Heart left ventricle (tissue), 16 donors: ENCODE measurements around the gene CDCA4. TPM values are rescaled to one million over a fixed set of nuclear protein-coding genes. Genes with fewer than 3 reads are reported as not detected.
"Not testable (repeated sequence)": the region's sequence is repeated elsewhere in the genome, so short reads cannot be mapped to it uniquely, and the experiment has no call there.

ENCODE experiments used
- ATAC-seq, 4 donors: fragments of 200-7000 bp; cut with Tn5 transposase; one replicate each; pipeline ENCODE4 v1.9.1; 2020 to 2022; ENCODE audit warnings: moderate library complexity in 4 of 4, mild to moderate bottlenecking in 3 of 4, moderate number of reproducible peaks in 1 of 4
- DNase-seq, 5 donors: peaks; one replicate each; pipeline ENCODE4 v3.0.0-alpha.2; 2020
- H3K27ac ChIP-seq, 12 donors: fragments of 200-600 bp; sonication (generic) in 4 of 12; one replicate each; pipeline versions ENCODE4 v1.5.0 to v1.8.0; 2016 to 2022; ENCODE audit warnings: mild to moderate bottlenecking in 2 of 12
- H3K27me3 ChIP-seq, 9 donors: fragments of 200-600 bp; sonication (generic) in 2 of 9; one replicate each; pipeline versions ENCODE4 v1.5.1 to v1.8.0; 2016 to 2022; ENCODE audit warnings: mild to moderate bottlenecking in 3 of 9
- H3K36me3 ChIP-seq, 9 donors: fragments of 200-600 bp; sonication (generic) in 2 of 9; one replicate each; pipeline versions ENCODE4 v1.5.0 to v1.8.0; 2018 to 2022; ENCODE audit warnings: mild to moderate bottlenecking in 2 of 9
- H3K4me1 ChIP-seq, 12 donors: fragments of 200-600 bp; sonication (generic) in 4 of 12; one replicate each; pipeline versions ENCODE4 v1.5.0 to v1.8.0; 2016 to 2022; ENCODE audit warnings: mild to moderate bottlenecking in 3 of 12
- H3K4me3 ChIP-seq, 12 donors: fragments of 200-600 bp; sonication (generic) in 4 of 12; one replicate each; pipeline versions ENCODE4 v1.5.0 to v1.8.0; 2017 to 2022; ENCODE audit warnings: mild to moderate bottlenecking in 9 of 12, moderate library complexity in 4 of 12
- H3K9me3 ChIP-seq, 12 donors: fragments of 200-600 bp; sonication (generic) in 4 of 12; one replicate each; pipeline versions ENCODE4 v1.5.0 to v1.8.0; 2016 to 2022; ENCODE audit warnings: mild to moderate bottlenecking in 1 of 12
- CTCF ChIP-seq, 12 donors: fragments of 200-600 bp; sonication (generic) in 4 of 12; IDR thresholded peaks; one replicate each; pipeline versions ENCODE4 v1.5.0 to v1.8.0; 2018 to 2022; ENCODE audit warnings: antibody characterized with exemption in 12 of 12, mild to moderate bottlenecking in 5 of 12
- POLR2A ChIP-seq, 2 donors: fragments of 450-650 bp; IDR thresholded peaks; one replicate each; pipeline ENCODE4 v1.6.1; 2017; ENCODE audit warnings: antibody characterized with exemption in 2 of 2, mild to moderate bottlenecking in 2 of 2, moderate library complexity in 2 of 2
- WGBS, 4 donors: extraction: QIAGEN DNeasy Blood & Tissue Kit in 2 of 4; methylation state at CpG; one replicate each; pipeline versions ENCODE4 v1.1.5 to v1.1.7; 2013 to 2018; 5-methylcytosine and 5-hydroxymethylcytosine counted together
- intact Hi-C, 10 donors: fragments of 100-400 bp; cut with DNase I; formaldehyde crosslinking; loops; one replicate each; pipeline versions ENCODE4 v1.11.1 to v1.14.2; 2022
- polyA plus RNA-seq, 2 donors: library from polyadenylated mRNA; stranded (reverse); fragments of 200-250 nt; gene quantifications; one replicate each; pipeline ENCODE4 v1.2.3, GENCODE V29; 2013
- total RNA-seq, 9 donors: library from RNA; depleted of rRNA in 2 of 9; stranded (reverse); fragments of >200 nt in 2 of 9; fragmentation: NEBNext Ultra II Directional in 3 of 9; extraction: Animal tissue kit (Norgen Biotek cat#: 25700) in 3 of 9; gene quantifications; one replicate each; pipeline versions ENCODE4 v1.1.0 to v1.2.4, GENCODE V29; 2016 to 2023
- donor health status: ischemic (EF 13 %, LVEDD 7.1; RV severe dilation, severe dysfunction).
- donor health status: healthy with polysubstance abuse.
- donor health status: DM: no; HTN: yes; CAD: no.
- donor health status: DM: no; HTN: no; CAD: no.
- donor health status: ischemic (EF 25% LVEDD 6.9; RV normal size, moderate dysfunction).
- donor health status: ischemic (EF 25% LVEDD 5.7; RV mildly dilated, moderate dysfunction).
- donor health status: healthy.
- donor health status: DM: yes; HTN: yes; CAD: no.
- donor health status: ischemic (EF 35%, LVEDD 5.7; RV mildly dilated, moderate dysfunction).
- donor health status: nonischemic (EF 11% LVEDD 7.7; RV severe dilation, severe dysfunction).
- donor health status: DM: yes; HTN: yes; CAD: no.
- donor health status: PGD.
- donor health status: ischemic (EF 29% LVEDD 5.4; RV normal size, mild dysfunction).
- donor health status: nonischemic (EF 23%, LVEDD 6.1; RV moderate dilation, normal function).

Gene CDCA4
- total and polyA plus RNA-seq, 11 donors: 1.4 to 6.0 (median 2.4) TPM

- ATAC-seq (peak; percentile 7 to 59 (median 41)), DNase-seq (peak in 3 of 5 donors; percentile 64 to 77 (median 68))
- WGBS, 4 donors: 60 to 75% (median 61%) methylated on average over 19 to 22 of the region's 22 CpGs
- Histone ChIP-seq H3K36me3 (no peaks in the 10 kb centered on the region), H3K27ac (peak within 1 kb of the TSS in 9 of 12 donors; percentile 38 to 95 (median 55)), H3K4me1 (peaks cover 5 to 83% (median 22%) of the 10 kb centered on the region in 12 donors), H3K27me3 (peaks cover 0 to 4% (median 0%) of the 10 kb centered on the region in 9 donors), H3K9me3 (no peaks in the 10 kb centered on the region), H3K4me3 (peak within 1 kb of the TSS in 9 of 12 donors; percentile 12 to 64 (median 32))
- intact Hi-C loops: no loop called here
- TF ChIP-seq POLR2A (IDR thresholded peaks at IDR 0.05) (peak in 1 of 2 donors; percentile 18), CTCF (IDR thresholded peaks at IDR 0.05) (no peak)
These were observed 44.7 kb upstream of the CDCA4 start, which contains the start of gene GPR132 for GRCh38 chr14:105065280-105066228. Gene GPR132, minus strand, starts transcription at chr14:105065430. Its CDS starts 10,010 bp downstream, at chr14:105055420.

DNA sequence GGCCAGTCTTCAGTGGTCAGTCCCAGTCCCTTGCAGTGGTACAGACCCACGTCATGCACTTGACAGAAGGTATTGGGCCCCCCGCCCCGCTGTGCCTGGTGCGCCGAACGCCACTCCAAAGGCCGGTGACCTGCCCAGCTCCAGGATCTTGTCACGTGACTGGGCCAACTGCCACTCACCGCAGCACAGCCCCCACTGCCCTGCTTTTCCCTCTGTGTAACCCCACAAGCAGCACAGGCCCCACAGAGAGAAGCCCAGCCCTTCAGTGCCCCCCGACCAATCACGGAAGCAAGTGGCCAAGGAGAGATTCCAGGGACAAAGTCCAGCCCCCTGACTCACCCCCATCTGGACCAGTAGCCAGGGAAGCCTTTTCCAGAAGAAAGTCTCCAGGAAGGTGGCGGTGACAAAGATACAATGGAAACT lies 43.8 kb upstream of the CDCA4 start:
- Histone ChIP-seq H3K4me3 (peak overlapping the region in 8 of 12 donors; percentile 17 to 64 (median 37)), H3K9me3 (no peaks in the 10 kb centered on the region), H3K27me3 (peaks cover 0 to 4% (median 0%) of the 10 kb centered on the region in 9 donors), H3K27ac (peak overlapping the region in 8 of 12 donors; percentile 38 to 95 (median 52)), H3K36me3 (no peaks in the 10 kb centered on the region), H3K4me1 (peaks cover 10 to 83% (median 29%) of the 10 kb centered on the region in 12 donors)
- no peak for DNase-seq
- 61 to 82% (median 63%) methylated on average over 8 to 12 of the region's 12 CpGs for WGBS, 4 donors
- TF ChIP-seq CTCF (IDR thresholded peaks at IDR 0.05) (no peak), POLR2A (IDR thresholded peaks at IDR 0.05) (no peak)
- ATAC-seq: peak in 2 of 4 donors; percentile 19 to 24
- intact Hi-C loops: no loop called here

GRCh38 chr14:105064001-105064400 lies 43.1 kb upstream of the CDCA4 start:
- Histone ChIP-seq H3K9me3 (no peaks in the 10 kb centered on the region), H3K27me3 (peaks cover 0 to 4% (median 0%) of the 10 kb centered on the region in 9 donors), H3K36me3 (no peaks in the 10 kb centered on the region), H3K4me3 (peak overlapping the region in 4 of 12 donors; percentile 28 to 64 (median 44)), H3K27ac (peak overlapping the region in 5 of 12 donors; percentile 5 to 95 (median 66)), H3K4me1 (peaks cover 10 to 83% (median 36%) of the 10 kb centered on the region in 12 donors)
- ATAC-seq: no peak
- DNase-seq: no peak
- intact Hi-C loops: no loop called here
- WGBS, 4 donors: 86 to 92% (median 88%) methylated on average over 10 of the region's 10 CpGs
- TF ChIP-seq CTCF (IDR thresholded peaks at IDR 0.05): no peak

- H3K36me3 ChIP-seq, intact Hi-C loops, H3K9me3 ChIP-seq, ATAC-seq, H3K27me3 ChIP-seq, DNase-seq: not testable (repeated sequence)
- 90 to 94% (median 92%) methylated on average over 10 of the region's 10 CpGs for WGBS, 4 donors
- peaks cover 10 to 83% (median 39%) of the 10 kb centered on the region in 12 donors for H3K4me1 ChIP-seq
- H3K27ac ChIP-seq: peak overlapping the region in 9 of 12 donors; percentile 5 to 95 (median 66)
- H3K4me3 ChIP-seq: peak overlapping the region in 1 of 12 donors; percentile 64
These were observed 42.6 kb upstream of the CDCA4 start for GRCh38 chr14:105063506-105063905.
